OCI-LY1 (cell line): ENCODE results near the gene PKNOX2.

Experiments
- H2AFZ ChIP-seq: fragments of 200-600 bp; sonication (generic), shearing (Covaris generic); 2 replicates; pipeline ENCODE4 v1.6.0; 2014; ENCODE audit warnings: antibody characterized with exemption, mild to moderate bottlenecking, low read length
- H3F3A ChIP-seq: fragments of 200-600 bp; sonication (generic), shearing (Covaris generic); 2 replicates; pipeline ENCODE4 v1.6.0; 2014; ENCODE audit warnings: mild to moderate bottlenecking, antibody characterized with exemption, low read length, moderate library complexity; ENCODE audit not compliant: insufficient read depth
- H3K27ac ChIP-seq: fragments of 200-600 bp; sonication (generic); 2 replicates; pipeline ENCODE4 v1.5.1; 2014; ENCODE audit warnings: low read length, mixed run types, mild to moderate bottlenecking, low read depth; ENCODE audit not compliant: poor library complexity, severe bottlenecking
- H3K27me3 ChIP-seq: fragments of 200-600 bp; sonication (generic); 2 replicates; pipeline ENCODE4 v1.6.0; 2014; ENCODE audit warnings: antibody characterized with exemption, mild to moderate bottlenecking, low read length, moderate library complexity; ENCODE audit not compliant: insufficient read depth
- H3K36me3 ChIP-seq: fragments of 200-600 bp; sonication (generic); 2 replicates; pipeline ENCODE4 v1.6.1; 2014; ENCODE audit warnings: mild to moderate bottlenecking, antibody characterized with exemption, low read length, moderate library complexity, mixed read lengths; ENCODE audit not compliant: insufficient read depth
- H3K4me1 ChIP-seq: fragments of 200-600 bp; sonication (generic); 2 replicates; pipeline ENCODE4 v1.5.1; 2014; ENCODE audit warnings: mild to moderate bottlenecking, low read length, moderate library complexity; ENCODE audit not compliant: insufficient read depth, severe bottlenecking
- H3K4me2 ChIP-seq: fragments of 200-600 bp; sonication (generic), shearing (Covaris generic); 2 replicates; pipeline ENCODE4 v1.6.1; 2014; ENCODE audit warnings: low read length
- H3K4me3 ChIP-seq: fragments of 200-600 bp; sonication (generic); 2 replicates; pipeline ENCODE4 v1.5.1; 2014; ENCODE audit warnings: low read length, low read depth, mild to moderate bottlenecking, mixed read lengths; ENCODE audit not compliant: poor library complexity, severe bottlenecking
- H3K79me2 ChIP-seq: fragments of 200-600 bp; shearing (Covaris generic); 2 replicates; pipeline ENCODE4 v1.6.1; 2016; ENCODE audit warnings: mixed run types, low read length, mixed read lengths; ENCODE audit not compliant: insufficient read depth
- H3K9ac ChIP-seq: fragments of 200-600 bp; sonication (generic), shearing (Covaris generic); 2 replicates; pipeline ENCODE4 v1.6.1; 2014; ENCODE audit warnings: mild to moderate bottlenecking, low read length, mixed read lengths
- H3K9me2 ChIP-seq: fragments of 200-600 bp; sonication (generic), shearing (Covaris generic); 2 replicates; pipeline ENCODE4 v1.6.1; 2014; ENCODE audit warnings: low read depth, mild to moderate bottlenecking, low read length, mixed read lengths
- H3K9me3 ChIP-seq: fragments of 200-600 bp; shearing (Covaris generic); 2 replicates; pipeline ENCODE4 v1.6.1; 2014; ENCODE audit warnings: low read length, mixed read lengths
- H4K20me1 ChIP-seq: fragments of 200-600 bp; sonication (generic), shearing (Covaris generic); 2 replicates; pipeline ENCODE4 v1.6.0; 2016; ENCODE audit warnings: mild to moderate bottlenecking, low read length; ENCODE audit not compliant: insufficient read depth
- CTCF ChIP-seq: fragments of 200-600 bp; sonication (generic), shearing (Covaris generic); IDR thresholded peaks from 2 replicates; pipeline ENCODE4 v1.5.1; 2017; ENCODE audit warnings: mild to moderate bottlenecking, antibody characterized with exemption, low read length, moderate library complexity, mixed read lengths
- EZH2 ChIP-seq: fragments of 200-600 bp; sonication (generic), shearing (Covaris generic); IDR thresholded peaks from 2 replicates; pipeline ENCODE4 v1.8.0; 2017; ENCODE audit warnings: borderline replicate concordance, mixed run types, mild to moderate bottlenecking, antibody characterized with exemption, low read length, moderate library complexity, mixed read lengths

PKNOX2 gene

GRCh38 chr11:125464270-125464662, 299.7 kb downstream of the PKNOX2 start:
- H2AFZ ChIP-seq, result no peak overlapping the region
- H3K36me3 ChIP-seq, result no peaks in the 10 kb centered on the region
- H3K79me2 ChIP-seq, result no peaks in the 10 kb centered on the region
- no peaks in the 10 kb centered on the region for H3K9me2 ChIP-seq
- no peaks in the 10 kb centered on the region for H3F3A ChIP-seq
- H3K4me3 ChIP-seq, result no peak overlapping the region
- TF ChIP-seq EZH2, result no peak
- TF ChIP-seq CTCF, result no peak
- no peaks in the 10 kb centered on the region for H4K20me1 ChIP-seq
- no peaks in the 10 kb centered on the region for H3K27me3 ChIP-seq
- no peaks in the 10 kb centered on the region for H3K9me3 ChIP-seq
- H3K9ac ChIP-seq, result no peak overlapping the region
- no peaks in the 10 kb centered on the region for H3K4me1 ChIP-seq
- H3K4me2 ChIP-seq, result no peak overlapping the region
- no peak overlapping the region for H3K27ac ChIP-seq

DNA sequence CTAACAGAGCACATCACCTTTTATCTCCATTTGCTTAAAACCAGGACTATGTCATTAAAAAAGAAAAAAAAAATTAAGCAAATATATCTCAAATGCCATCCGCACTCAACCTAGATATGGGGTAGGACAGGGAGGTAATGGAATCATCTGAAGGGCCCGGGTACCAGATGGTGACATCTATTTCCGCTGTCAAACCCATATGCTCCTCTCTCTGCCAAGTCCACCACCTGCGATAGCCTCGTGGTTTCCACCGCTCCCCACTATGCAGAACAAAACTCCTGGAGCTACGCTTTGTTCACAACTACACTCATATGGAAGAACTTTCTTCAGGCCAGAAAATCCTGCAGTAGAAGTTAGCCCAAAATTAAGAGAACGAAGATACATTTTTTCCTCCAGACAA, 300.1 kb downstream of the PKNOX2 start:
- Histone ChIP-seq H3K4me3 (no peak overlapping the region), H4K20me1 (no peaks in the 10 kb centered on the region), H3K9me3 (no peaks in the 10 kb centered on the region), H3K4me2 (no peak overlapping the region), H3K9me2 (no peaks in the 10 kb centered on the region), H3K9ac (no peak overlapping the region), H3F3A (no peaks in the 10 kb centered on the region), H3K36me3 (no peaks in the 10 kb centered on the region), H3K4me1 (no peaks in the 10 kb centered on the region), H2AFZ (no peak overlapping the region), H3K27me3 (no peaks in the 10 kb centered on the region), H3K79me2 (no peaks in the 10 kb centered on the region), H3K27ac (no peak overlapping the region)
- no peak for TF ChIP-seq CTCF
- TF ChIP-seq EZH2, result no peak

DNA sequence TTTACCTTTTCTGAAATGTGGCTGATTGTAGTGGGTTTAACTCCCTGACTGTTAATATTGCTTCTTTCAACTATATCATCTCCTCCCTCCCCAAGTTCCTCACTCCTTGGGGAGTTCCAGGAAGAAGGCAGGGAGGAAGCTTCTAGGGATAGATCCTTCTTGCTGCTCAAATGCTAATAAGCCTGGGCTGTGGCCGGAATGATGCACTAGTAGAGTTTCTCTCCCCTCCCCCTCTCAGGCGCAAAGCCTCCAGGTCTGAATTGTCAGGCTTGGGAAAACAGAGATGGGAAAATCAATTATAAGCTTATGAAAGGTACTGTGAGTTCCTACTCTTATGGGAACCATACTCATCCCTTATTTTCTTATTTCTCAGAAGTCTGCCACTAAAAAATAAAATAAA, 300.7 kb downstream of the PKNOX2 start:
- Histone ChIP-seq H3K4me2 (no peak overlapping the region), H3K79me2 (no peaks in the 10 kb centered on the region), H3F3A (no peaks in the 10 kb centered on the region), H4K20me1 (no peaks in the 10 kb centered on the region), H3K4me3 (no peak overlapping the region), H3K27ac (no peak overlapping the region), H3K9me3 (no peaks in the 10 kb centered on the region), H3K4me1 (no peaks in the 10 kb centered on the region), H3K36me3 (no peaks in the 10 kb centered on the region), H3K9me2 (no peaks in the 10 kb centered on the region), H3K9ac (no peak overlapping the region), H2AFZ (no peak overlapping the region), H3K27me3 (no peaks in the 10 kb centered on the region)
- no peak for TF ChIP-seq CTCF
- no peak for TF ChIP-seq EZH2
